HG03139 (cell line): ENCODE results near the gene HRAS.
A peak's percentile ranks its signal among the peaks of the same experiment; 100 is the strongest.

Experiments
- ATAC-seq: cut with Tn5 transposase; IDR thresholded peaks from one replicate; pipeline ENCODE4 v1.9.1; 2021; ENCODE audit not compliant: unreplicated experiment

The HRAS gene

DNA sequence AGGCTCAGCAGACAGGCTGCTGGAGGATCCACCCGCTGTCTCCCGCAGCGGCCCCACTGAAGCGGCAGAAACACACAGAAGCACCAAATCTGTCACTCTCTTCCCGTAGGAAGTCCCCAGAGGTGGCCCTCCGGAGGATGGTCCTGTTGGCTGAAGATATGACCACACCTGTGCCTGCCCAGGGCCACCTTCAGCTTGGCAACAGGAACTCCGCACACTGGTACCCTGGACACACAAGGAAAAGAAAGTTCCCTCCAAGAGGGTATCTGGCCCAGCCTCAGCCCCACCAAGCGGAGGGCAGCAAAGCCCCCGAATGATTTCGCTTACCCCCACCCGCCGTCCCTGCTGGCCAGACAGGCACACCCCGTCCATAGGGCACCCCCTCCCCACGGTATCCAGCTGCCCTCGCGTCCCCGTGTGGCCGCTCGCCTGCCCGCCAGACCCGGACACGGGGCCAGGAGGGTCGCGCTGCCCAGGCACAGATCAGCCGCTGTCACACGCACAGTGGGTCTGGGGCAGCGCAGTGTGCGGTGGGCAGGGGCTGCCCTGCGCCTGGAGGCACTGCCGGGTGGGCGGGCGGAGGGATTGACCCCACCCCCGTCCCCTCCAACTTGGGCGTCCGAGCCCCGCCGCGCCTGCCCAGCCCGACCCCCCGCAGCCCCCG, 32.4 kb upstream of the HRAS start:
- no peak for ATAC-seq

DNA sequence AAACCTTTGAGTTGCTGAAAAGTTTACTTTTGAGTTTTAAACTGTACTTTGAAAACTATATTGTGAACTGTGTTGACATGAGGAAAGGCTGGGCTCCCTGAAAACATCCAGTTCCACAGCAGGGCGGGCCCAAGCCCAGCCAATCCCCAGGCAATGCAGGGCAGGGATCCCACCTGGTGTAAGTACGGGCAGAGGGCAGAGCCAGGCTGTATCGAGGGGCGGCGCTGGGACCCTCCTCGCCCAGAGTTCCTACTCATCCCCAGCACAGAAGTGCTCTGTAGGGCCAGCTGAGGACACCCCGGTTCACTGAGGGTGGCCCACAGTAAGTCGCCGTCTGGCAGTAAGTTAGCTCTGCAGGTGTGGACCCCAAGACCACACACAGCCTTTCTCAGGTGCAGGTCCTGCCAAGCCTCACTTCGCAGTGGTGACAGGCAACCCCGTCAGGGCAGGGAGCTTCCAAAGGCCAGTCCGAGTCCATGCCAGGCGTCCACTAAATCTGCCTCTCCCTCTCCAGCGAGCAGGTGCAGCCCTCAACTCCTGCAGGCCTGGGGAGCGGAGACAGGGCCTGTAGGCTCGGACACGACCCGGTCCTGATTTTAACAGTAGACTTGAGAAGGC, 31.7 kb upstream of the HRAS start:
- no peak for ATAC-seq

DNA sequence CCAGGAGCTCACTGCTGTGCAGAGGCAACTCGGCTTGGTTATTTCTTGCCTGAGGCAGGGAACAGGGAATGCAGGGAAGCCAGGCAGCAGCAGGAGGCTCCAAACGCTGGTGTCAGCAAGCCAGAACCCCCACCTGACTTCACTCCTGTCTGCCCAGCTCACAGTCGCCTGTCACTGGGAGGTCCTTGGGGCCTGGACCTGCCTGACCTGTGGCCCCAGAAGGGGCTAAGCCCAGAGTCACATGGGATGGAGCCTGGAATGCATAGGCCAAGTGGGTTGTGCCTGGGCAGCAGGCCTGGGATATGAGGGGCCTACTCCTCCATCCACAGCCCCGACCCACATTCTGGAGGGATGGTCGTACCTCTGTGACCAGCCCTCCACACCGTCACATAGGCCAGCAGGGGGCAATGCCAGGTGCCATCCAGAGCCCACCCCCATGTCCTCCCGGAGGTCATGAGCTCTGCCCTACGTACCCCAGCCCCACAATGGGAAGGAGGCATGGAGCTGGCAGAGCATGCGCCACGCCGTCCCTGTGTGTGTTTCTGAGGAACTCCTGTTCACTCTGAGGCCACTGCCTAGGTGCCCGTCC, 30.6 kb upstream of the HRAS start:
- ATAC-seq: no peak

DNA sequence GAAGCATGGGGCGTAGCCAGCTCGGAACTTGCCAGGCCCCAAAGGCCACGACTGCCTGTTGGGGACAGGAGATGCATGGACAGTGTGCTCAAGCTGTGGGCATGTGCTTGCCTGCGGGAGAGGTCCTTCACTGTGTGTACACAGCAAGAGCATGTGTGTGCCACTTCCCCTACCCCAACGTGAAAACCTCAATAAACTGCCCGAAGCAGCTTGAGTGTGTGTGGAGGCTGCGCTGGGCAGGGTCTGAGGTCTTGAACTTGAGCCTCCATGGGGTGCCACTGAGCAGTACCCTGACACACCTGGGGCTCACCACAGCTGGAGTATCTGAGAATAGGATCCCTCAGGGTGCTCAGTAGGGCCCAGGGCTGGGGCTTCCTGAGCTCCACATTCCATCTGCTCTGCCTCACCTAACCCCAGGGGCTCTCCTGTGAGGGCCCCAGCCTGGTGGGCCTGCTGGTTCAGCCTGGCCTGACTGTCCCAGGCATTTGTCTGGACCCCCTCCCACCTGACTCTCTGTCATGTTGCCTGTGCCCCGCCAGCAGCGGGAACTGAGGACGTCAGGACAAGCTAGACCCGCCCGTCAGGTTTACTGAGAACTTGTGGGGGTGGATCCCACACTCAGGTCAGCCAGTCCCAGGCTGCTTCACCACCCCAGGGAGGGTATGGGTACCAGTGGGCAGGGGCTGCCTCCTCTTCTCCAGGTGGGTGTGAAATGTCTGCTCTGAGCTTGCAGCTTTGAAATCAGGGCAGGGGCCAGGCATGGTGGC, 28.6 kb upstream of the HRAS start:
- no peak for ATAC-seq

GRCh38 chr11:563066-563811, 27.9 kb upstream of the HRAS start:
- no peak for ATAC-seq

DNA sequence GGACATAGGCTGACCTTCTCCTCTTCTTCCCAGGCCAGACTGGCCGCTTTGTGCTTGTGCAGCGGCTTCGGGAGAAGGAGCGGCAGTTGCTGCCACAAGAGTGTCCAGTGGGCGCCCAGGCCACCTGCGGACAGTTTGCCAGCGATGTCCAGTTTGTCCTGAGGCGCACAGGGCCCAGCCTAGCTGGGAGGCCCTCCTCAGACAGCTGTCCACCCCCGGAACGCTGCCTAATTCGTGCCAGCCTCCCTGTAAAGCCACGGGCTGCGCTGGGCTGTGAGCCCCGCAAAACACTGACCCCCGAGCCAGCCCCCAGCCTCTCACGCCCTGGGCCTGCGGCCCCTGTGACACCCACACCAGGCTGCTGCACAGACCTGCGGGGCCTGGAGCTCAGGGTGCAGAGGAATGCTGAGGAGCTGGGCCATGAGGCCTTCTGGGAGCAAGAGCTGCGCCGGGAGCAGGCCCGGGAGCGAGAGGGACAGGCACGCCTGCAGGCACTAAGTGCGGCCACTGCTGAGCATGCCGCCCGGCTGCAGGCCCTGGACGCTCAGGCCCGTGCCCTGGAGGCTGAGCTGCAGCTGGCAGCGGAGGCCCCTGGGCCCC, 26.8 kb upstream of the HRAS start:
- ATAC-seq: no peak

DNA sequence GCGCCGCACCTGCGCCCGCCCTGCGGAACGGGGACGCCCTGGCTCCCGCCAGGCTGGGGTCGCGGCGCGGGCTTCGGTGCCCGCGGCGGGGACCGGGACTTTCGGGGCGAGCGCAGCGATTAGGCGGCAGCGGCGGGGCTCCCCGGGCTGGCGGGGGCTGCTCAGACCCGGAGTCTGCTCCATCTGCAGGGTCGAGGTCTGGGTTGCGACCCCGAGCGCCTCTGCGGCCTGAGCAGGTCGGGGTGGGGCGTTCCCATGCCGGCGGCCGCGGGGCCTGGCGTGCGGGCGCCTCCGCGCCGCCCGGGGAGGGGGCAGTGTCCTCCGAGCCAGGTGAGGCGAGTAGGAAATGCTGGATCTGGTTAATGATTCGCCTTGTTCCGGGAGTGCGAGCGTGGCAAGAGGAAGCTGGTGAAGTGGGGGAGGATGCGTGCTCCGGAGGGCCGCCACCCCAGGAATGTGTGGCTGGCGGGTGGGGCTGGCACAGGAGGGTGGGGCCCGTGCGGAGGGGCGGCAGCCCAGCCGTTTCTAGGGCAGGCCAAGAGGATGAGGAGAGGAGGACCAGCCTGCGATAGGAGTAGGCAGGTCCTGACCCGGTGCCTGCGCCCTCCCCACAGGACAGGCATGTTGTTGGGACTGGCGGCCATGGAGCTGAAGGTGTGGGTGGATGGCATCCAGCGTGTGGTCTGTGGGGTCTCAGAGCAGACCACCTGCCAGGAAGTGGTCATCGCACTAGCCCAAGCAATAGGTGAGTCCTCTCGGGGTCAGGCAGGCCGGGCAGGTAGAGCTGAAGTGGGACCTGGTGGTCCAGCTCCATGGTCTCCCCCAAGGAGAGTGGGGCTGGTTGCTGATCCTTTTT, 26.0 kb upstream of the HRAS start:
- ATAC-seq: peak; percentile 13

GRCh38 chr11:560305-561147, 25.1 kb upstream of the HRAS start, which contains the start of the genes LMNTD2 and RASSF7:
TSS of gene LMNTD2 (minus strand) at chr11:560738. CDS start at chr11:560716, 22 bp downstream.
TSS of gene RASSF7 (plus strand) at chr11:560970. CDS start at chr11:561769, 799 bp downstream.
- peak; percentile 66 for ATAC-seq

GRCh38 chr11:559712-560304, 24.4 kb upstream of the HRAS start:
- no peak for ATAC-seq

GRCh38 chr11:559020-559620, 23.7 kb upstream of the HRAS start:
- no peak for ATAC-seq

GRCh38 chr11:558503-558902, 23.1 kb upstream of the HRAS start:
- ATAC-seq: no peak

DNA sequence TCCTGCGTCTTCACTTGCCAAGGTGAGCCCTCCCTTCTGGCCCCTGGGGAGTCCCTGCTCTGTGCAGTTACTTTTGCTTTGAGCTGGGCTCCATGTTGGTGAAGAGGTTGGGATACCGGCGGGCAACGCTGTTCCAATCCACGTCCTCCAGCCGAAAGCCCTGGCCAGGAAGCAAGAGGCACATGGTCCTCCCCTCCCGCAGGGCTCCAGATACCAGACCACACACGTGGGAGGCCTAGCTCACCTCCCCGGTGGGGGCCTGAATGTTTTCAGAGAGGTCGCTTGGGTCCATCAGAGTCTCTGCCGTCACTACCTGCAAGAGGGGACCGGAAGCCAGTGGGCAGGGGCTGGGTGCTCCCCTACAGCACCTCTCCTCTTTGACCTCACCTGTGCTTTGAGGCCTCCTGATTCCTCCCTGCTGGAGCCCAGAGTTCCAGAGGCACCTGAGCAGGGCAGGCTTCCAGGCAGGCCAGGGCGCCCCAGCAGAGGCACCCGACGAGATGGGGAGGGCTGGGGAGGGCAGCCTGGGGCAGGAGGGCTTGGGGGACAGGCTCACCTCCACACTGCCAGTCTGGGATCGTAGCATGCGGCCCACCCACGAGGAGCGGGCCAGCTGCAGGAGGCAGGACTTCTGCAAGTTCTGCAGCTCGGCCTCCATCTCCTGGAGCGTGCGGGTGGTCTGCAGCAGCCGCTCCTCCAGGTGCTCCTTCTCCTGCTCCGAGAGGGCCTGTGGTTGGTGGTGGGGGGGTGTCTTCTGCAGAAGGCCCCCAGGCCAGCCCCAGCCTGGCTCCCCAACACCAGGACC, 22.2 kb upstream of the HRAS start:
- no peak for ATAC-seq

- no peak for ATAC-seq
Observed at GRCh38 chr11:556662-557256, 21.4 kb upstream of the HRAS start.

- ATAC-seq: no peak
Observed at GRCh38 chr11:555780-556661, 20.6 kb upstream of the HRAS start.

DNA sequence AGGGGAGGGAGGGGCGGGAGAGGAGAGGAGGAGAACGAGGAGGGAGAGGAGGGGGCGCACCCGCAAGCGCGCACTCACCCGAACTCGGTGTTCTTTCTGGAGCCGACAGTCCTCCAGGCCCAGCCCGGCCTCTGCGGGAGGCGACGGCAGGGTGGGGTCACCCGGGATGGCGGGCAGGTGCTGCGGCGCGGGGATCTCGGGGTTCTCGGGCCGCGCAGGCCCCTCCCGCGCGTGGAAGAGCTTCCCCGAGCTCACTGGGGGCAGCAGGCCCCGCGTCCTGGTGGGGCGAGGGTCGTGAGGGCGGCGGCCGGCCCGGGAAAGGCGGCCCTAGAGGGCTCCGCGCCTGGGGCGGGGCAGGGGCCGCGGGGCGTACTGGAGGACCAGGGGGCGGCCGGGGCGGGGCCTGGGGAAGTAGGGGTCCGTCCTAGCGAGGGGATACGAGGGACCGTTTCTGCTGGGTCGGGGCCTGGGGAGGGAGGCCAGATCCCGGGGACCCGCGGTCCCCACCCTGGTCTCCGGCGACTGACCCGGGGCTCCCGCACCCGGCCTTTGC, 19.9 kb upstream of the HRAS start:
- no peak for ATAC-seq
